PC-9 (cell line): ENCODE data around the gene ZMIZ1.

Source experiments
- CTCF ChIP-seq: fragments of 200-600 bp; sonication (generic); conservative IDR thresholded peaks from 2 replicates; pipeline ENCODE4 v1.6.1; 2017; ENCODE audit warnings: mixed run types, antibody characterized with exemption, mild to moderate bottlenecking, moderate library complexity
- EZH2 ChIP-seq: fragments of 200-600 bp; sonication (generic); IDR thresholded peaks from 2 replicates; pipeline ENCODE4 v1.8.0; 2017; ENCODE audit warnings: antibody characterized with exemption, low read depth

GRCh38 chr10:79111846-79112614 lies 43.3 kb downstream of the ZMIZ1 start:
- no peak for TF ChIP-seq CTCF
- TF ChIP-seq EZH2 = no peak
